ENCODE measurements around the gene CARD11. TPM values are rescaled to one million over a fixed set of nuclear protein-coding genes. Genes with fewer than 3 reads are reported as not detected.
A peak's percentile ranks its signal among the peaks of the same experiment; 100 is the strongest.

CARD11 gene
- total RNA-seq, 6 experiments from 2014 or later: not detected

GRCh38 chr7:2892549-2892948 lies 151.1 kb downstream of the CARD11 start:
- no peaks in the 10 kb centered on the region; the same call in 1 of the 2 replicates for H3K36me3 Mint-ChIP-seq (ENCODE audit: low read depth)
- H3K9me3 Mint-ChIP-seq: peaks cover 4% of the 10 kb centered on the region; the same call in 1 of the 2 replicates
- H3K4me1 Mint-ChIP-seq (ENCODE audit: low read depth): no peaks in the 10 kb centered on the region
- H3K4me3 Mint-ChIP-seq: no peak overlapping the region
- DNase-seq: no peak
- peaks cover 8% of the 10 kb centered on the region for H3K27me3 Mint-ChIP-seq (ENCODE audit: insufficient read depth)
- H3K27ac Mint-ChIP-seq: no peak overlapping the region
- TF ChIP-seq, protein P1, sequence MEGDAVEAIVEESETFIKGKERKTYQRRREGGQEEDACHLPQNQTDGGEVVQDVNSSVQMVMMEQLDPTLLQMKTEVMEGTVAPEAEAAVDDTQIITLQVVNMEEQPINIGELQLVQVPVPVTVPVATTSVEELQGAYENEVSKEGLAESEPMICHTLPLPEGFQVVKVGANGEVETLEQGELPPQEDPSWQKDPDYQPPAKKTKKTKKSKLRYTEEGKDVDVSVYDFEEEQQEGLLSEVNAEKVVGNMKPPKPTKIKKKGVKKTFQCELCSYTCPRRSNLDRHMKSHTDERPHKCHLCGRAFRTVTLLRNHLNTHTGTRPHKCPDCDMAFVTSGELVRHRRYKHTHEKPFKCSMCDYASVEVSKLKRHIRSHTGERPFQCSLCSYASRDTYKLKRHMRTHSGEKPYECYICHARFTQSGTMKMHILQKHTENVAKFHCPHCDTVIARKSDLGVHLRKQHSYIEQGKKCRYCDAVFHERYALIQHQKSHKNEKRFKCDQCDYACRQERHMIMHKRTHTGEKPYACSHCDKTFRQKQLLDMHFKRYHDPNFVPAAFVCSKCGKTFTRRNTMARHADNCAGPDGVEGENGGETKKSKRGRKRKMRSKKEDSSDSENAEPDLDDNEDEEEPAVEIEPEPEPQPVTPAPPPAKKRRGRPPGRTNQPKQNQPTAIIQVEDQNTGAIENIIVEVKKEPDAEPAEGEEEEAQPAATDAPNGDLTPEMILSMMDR (IDR thresholded peaks at IDR 0.05): no peak

- TF ChIP-seq, protein P1 (IDR thresholded peaks at IDR 0.05): no peak
- peaks cover 11% of the 10 kb centered on the region for H3K27me3 Mint-ChIP-seq (ENCODE audit: insufficient read depth)
- no peaks in the 10 kb centered on the region for H3K9me3 Mint-ChIP-seq
- no peak overlapping the region for H3K4me3 Mint-ChIP-seq
- no peak for DNase-seq
- H3K27ac Mint-ChIP-seq: no peak overlapping the region
- no peaks in the 10 kb centered on the region for H3K36me3 Mint-ChIP-seq (ENCODE audit: low read depth)
- peaks cover 5% of the 10 kb centered on the region; the same call in 1 of the 2 replicates for H3K4me1 Mint-ChIP-seq (ENCODE audit: low read depth)
Measured at GRCh38 chr7:2887816-2888215, 155.9 kb downstream of the CARD11 start.

GRCh38 chr7:2886900-2887299 lies 156.8 kb downstream of the CARD11 start:
- Mint-ChIP-seq H3K4me1 (ENCODE audit: low read depth) (peaks cover 5% of the 10 kb centered on the region; the same call in 1 of the 2 replicates), H3K9me3 (no peaks in the 10 kb centered on the region), H3K27ac (no peak overlapping the region), H3K4me3 (no peak overlapping the region), H3K27me3 (ENCODE audit: insufficient read depth) (peaks cover 9% of the 10 kb centered on the region), H3K36me3 (ENCODE audit: low read depth) (no peaks in the 10 kb centered on the region)
- DNase-seq: peak; percentile 74
- TF ChIP-seq, protein P1 (IDR thresholded peaks at IDR 0.05): peak; percentile 77

GRCh38 chr7:2886391-2886790 lies 157.3 kb downstream of the CARD11 start:
- H3K9me3 Mint-ChIP-seq: no peaks in the 10 kb centered on the region

GRCh38 chr7:2884161-2884560 lies 159.5 kb downstream of the CARD11 start:
- Mint-ChIP-seq H3K4me1 (ENCODE audit: low read depth) (peaks cover 5% of the 10 kb centered on the region; the same call in 1 of the 2 replicates), H3K27me3 (ENCODE audit: insufficient read depth) (peaks cover 4% of the 10 kb centered on the region), H3K36me3 (ENCODE audit: low read depth) (no peaks in the 10 kb centered on the region), H3K27ac (no peak overlapping the region), H3K4me3 (no peak overlapping the region), H3K9me3 (no peaks in the 10 kb centered on the region)
- DNase-seq: no peak
- TF ChIP-seq, protein P1 (IDR thresholded peaks at IDR 0.05): no peak

More at GRCh38 chr7:2886391-2886790, 157.3 kb downstream of the CARD11 start:
- Mint-ChIP-seq H3K4me1 (ENCODE audit: low read depth) (peaks cover 5% of the 10 kb centered on the region; the same call in 1 of the 2 replicates), H3K4me3 (no peak overlapping the region), H3K36me3 (ENCODE audit: low read depth) (no peaks in the 10 kb centered on the region), H3K27me3 (ENCODE audit: insufficient read depth) (peaks cover 9% of the 10 kb centered on the region), H3K27ac (no peak overlapping the region)
- no peak for DNase-seq
- TF ChIP-seq, protein P1 (IDR thresholded peaks at IDR 0.05): no peak

Data from HFFc6 (cell line).